ACHN (cell line): Measurements from ENCODE around the gene SLC25A15.
A peak's percentile ranks its signal among the peaks of the same experiment; 100 is the strongest.
"Not testable (repeated sequence)": the region's sequence is repeated elsewhere in the genome, so short reads cannot be mapped to it uniquely, and the experiment has no call there.

Experiments
- DNase-seq: peaks from one replicate; pipeline ENCODE4 v3.0.0-alpha.2; 2015
- in situ Hi-C: cut with HindIII; loops from 2 replicates; pipeline ENCODE4 v1.10.0; 2017; ENCODE audit warnings: low sequenced_read_pairs, low pct_ligation_motif_present, low pct_unique_long_range_greater_than_20kb

Gene SLC25A15

DNA sequence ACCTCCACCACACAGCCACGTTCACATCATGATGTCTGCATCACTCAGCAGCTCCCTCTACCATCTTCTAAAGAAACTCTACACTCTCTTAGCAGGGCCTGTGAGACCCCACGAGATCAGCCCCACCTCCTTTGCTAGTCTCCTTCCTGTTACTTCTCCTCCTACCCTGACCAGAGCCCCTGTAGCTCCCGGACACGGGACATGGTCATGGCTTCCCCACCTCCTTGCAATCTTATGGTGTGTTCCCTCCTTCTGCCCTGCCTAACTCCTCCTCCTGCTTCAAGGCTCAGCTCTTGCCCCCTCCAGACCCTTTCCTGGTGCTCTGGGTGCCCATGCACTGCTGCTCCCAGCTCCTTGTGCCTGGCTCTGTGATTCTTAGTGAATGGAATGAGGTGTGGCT, 10.4 kb upstream of the SLC25A15 start:
- in situ Hi-C loops = no loop called here

DNA sequence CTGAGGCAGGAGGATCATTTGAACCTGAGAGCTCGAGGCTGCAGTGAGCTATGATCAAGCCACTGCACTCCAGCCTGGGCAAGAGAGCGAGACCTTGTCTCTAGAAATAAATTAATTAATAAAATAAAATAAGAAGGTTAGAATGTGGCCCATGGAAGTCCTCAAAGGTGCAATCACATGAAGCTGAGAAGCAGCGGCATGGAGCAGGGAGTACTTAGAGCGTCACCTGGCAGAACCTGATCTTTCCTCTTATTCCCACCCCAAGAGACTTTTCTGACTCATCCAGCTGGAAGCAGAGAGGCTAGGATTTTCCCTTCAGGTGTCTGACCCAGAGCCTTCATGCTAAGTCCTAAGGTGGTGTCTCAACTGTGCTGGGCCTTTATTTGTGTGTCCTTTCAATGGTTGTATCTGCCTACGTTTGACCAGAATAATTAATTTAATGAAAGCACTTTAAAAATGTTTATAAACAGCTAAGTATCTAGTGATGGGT, 9.6 kb upstream of the SLC25A15 start:
- DNase-seq = no peak
- in situ Hi-C loops = no loop called here

More for the DNA sequence above, 10.4 kb upstream of the SLC25A15 start:
- DNase-seq = no peak

DNA sequence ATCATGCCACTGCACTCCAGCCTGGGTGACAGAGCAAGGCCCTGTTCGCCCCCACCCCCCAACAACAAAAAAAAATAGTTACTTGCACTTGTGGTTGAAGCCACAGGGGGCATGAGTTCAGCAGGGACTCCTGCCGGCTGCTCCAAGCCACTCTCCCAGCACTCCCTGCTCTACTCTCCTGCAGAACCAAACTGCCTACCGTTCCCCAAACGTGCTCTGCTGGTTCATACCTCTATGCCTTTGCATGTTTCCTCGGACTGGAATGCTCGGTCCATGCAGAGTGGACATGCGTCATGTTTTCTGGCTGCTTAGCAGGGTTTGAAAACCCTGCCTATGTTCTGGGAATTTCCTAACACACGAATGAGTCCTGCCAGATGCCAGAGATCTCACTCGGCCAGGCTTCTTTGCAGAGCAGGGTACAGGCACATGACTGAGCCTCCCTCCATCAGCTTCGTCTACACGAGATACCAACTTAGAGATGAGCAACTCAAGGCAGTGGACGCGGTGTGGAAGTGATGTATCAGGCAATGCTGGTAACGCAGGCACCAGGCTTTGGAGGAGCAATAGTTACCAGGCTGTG, 8.5 kb upstream of the SLC25A15 start:
- peak; percentile 5 for DNase-seq
- in situ Hi-C loops = no loop called here

DNA sequence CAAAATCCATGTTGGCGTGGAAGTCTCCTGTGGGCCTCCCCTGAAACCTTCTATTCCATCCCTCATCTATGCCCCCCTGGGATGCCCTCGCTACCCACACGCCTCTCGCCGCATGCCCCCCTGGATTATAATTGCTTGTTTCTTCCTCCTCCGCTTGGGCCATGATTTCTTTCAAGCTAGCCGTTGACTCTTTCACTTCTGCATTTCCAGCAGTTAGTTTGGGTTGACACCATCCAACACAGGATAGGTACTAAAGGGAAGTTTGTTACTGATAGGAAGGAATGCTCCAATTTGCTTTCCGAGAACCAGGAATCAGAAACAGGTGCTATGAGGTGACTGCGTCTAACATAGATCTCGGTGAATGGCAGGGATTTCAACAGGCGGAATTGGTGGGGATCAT, 7.7 kb upstream of the SLC25A15 start:
- DNase-seq = no peak
- in situ Hi-C loops = no loop called here

DNA sequence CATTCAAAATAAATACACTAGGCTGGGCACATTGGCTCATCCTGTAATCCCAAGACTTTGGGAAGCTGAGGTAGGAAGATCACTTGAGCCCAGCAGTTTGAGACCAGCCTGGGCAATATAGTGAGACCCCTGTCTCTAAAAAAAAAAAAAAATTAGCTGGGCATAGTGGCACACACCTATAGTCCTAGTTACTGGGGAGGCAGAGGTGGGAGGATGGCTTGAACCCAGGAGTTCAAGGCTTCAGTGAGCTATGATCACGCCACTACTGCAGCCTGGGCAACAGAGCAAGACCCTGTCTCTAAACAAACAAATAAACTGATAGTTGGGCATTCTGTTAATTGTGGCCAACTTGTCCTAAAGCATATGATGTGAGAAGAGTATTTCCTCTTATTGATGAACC, 6.4 kb upstream of the SLC25A15 start:
- in situ Hi-C loops, DNase-seq: not testable (repeated sequence)

DNA sequence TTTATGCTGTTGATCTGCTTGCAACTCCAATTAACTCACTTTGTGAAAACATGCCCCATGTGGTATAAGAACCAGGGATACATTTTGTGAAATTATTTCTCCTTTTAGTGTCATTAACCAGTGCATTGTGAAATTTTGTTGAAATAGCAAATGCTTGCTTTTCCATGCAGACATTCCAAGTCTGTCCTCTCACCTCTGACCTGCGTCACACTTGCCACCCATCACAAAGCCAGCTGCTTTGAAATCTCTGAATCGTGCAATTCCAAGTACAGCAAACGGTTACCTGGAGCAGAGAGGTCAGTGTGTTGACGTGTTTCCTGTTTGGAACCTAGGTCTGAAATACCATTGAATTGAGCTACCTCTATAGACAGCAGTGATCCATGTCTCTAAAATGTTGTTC, 4.9 kb upstream of the SLC25A15 start:
- in situ Hi-C loops = no loop called here
- DNase-seq = no peak

DNA sequence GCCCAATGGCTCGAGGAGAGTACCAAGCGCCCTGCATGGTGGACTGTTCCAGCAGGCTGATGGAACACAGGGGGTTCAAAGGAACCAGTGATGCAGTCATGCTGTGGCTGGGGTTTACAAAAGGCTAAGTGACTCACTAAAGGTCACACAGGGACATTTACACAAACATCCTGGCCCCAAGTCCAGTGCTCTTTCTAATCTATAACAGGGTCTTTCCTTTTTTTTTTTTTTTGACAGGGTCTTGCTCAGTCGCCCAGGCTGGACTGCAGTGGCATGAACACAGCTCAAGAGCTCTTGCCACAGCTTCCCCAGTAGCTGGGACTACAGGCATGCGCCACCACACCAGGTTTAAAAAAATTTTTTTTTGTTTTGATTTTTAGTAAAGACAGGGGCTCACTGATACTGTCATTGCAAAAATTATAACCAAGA, 2.8 kb upstream of the SLC25A15 start:
- no peak for DNase-seq
- in situ Hi-C loops = no loop called here

DNA sequence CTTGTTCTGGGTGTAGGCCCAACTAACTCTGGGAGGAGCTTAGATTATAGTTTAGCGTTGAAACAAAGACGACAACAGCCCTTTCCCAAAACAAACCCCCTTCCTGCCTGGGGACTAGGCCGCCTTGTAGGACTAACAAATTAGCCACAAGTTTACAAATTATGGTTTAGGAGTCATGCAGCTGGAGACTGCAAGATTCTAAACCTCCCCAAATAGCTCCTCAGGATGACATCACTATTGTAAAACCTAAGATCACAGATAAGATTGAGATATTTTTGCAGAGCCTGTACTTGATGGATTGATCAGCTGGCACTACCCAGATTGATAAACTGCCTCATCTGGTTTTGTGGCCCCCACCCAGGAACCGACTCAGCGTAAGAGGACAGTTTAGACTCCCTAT, 2.3 kb upstream of the SLC25A15 start:
- in situ Hi-C loops = no loop called here

DNA sequence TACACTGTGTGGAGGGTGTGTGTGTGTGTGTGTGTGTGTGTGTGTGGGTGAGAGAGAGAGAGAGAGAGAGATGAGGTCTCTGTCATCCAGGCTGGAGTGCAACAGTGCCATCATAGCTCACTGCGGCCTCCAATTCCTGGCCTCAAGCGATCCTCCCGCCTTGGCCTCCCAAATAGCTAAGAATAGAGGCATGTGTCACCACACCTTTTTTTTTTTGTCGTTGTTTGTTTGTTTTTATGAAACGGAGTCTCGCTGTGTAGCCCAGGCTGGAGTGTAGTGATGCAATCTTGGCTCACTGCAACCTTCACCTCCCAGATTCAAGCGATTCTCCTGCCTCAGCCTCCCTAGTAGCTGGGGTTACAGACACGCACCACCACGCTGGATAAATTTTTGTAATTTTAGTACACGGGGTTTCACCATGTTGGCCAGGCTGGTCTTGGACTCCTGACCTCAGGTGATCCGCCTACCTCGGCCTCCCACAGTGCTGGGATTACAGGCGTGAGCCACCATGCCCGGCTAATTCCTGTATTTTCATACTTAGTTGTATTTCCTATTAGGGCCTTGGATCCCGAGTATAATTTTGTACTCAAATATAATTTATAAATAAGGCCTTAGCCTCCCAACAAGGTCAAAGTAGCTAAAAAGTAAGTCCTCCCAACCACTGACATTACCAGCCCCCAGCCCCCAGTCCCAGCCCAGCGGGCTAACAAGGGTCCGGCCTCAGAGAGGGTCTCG, 704 bp upstream of the SLC25A15 start:
- in situ Hi-C loops, DNase-seq: not testable (repeated sequence)

More for the DNA sequence above, 2.3 kb upstream of the SLC25A15 start:
- DNase-seq = no peak

DNA sequence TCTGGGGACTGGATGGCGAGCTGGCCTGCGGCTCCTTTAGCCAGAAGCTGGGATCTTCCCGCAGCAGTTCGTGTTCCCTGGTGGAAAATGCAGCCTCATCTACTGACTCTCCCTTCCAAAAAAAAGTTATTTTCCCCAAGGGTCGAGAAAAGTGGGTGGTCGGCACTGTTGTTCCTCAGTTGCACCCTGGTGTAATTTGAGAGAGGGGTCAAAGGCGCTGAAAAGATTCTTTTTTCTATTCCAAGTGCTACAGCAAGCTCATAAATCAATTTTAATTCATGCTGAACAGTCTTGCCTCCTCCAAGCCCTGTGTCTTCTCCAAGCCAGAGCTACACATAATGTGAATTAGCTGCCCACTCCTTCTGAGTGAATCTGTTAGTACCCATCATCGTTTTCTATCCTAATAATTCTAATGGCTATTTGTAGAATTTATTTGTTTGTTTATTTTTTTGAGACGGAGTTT, 774 bp downstream of the SLC25A15 start:
- in situ Hi-C loops = no loop called here
- no peak for DNase-seq

DNA sequence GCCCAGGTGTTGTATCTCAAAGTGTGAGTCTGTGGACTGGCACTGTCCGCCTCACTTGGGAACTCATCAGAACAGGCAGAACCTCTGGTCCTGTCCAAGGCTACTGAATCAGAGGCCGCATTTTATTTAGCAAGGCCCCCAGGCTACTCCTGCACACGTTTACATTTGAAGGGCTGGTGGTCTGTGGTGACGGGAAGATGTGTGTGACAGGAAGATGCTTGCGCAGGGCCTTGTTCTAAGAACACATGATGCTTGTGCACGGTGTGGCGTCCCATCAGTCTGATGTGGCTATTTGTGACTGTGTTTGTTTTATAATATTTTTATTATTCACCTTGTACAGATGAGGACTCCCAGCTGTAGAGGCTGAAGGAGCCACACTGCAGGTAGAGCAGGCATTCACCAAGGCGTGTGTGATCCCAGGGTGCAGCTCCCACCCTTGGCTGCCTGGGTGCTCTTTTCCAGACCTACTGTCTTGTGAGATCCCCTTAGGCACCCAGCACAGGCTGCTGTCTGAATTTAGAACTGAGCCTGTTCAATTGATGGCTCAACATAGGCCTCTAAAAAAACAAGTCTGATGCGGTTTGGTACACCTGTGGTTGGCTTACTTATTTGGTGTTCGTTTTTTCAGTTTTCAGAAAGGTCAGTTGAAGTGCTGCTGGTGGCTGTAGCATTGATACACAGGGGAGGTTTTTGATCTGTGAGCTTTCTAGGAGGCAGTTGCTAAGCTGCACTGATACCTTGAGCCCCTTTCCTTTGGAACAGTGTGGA, 3.1 kb downstream of the SLC25A15 start:
- no peak for DNase-seq
- in situ Hi-C loops = no loop called here

DNA sequence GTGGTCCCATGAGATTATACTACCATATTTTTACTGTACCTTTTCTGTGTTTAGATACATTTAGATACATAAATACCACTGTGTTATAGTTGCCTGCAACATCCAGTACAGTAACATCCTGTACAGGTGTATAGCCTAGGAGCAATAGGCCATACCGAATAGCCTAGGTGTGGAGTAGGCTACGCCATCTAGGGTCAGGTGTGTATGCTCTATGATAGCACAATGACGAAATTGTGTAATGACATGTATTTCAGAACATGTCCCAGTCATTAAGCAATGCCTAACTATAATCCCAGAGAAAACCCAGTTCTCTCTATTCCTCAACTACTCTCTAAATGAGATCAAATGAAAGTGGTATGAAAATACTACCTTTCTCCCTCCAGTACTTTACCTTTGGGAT, 3.9 kb downstream of the SLC25A15 start:
- DNase-seq = no peak
- in situ Hi-C loops = no loop called here

DNA sequence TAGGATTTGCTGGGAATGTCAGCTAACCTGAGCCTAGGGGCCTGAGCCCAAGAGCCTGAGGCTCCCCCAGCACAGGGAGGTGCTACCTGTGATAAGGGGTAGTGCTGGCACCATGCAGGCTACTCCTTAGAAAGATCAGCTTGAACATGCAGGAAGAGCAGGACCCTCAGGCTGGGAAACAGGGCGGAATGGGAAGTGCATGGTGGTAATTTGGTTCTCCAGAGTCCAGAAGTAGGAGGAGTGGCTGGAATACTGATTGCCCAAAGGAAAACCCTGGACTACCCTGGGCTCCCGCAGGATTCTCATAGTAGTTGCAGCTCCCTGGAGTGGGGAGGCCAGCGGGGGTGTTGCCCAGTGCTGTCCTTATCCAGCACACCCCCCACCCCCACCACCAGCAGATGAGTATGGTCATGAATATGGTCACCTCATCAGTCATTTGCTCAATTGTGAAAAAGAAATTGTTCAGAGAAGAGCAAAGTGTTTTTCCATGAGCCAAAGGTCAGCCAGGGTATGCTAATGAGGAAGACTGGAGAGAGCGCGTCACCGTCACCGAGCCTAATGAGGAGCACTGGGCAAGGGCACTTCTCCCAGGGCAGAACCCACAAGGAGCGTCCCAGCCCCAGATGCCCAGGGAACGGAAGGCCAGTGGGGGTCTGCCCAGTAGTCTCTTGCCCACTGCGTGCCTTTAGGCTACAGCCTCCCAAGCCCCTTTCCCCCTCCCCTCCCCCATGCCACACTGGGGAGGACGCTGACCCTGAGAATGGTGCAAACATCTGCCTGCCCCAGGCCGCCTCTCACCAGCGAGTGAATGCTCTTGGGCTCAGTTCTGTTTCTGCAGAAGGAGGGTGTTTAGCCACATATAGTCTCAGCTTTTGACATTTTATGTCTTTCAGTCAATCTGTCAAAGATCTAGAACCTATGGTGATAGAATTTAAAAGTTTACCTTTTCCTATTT, 5.3 kb downstream of the SLC25A15 start:
- DNase-seq = no peak
- in situ Hi-C loops = no loop called here

DNA sequence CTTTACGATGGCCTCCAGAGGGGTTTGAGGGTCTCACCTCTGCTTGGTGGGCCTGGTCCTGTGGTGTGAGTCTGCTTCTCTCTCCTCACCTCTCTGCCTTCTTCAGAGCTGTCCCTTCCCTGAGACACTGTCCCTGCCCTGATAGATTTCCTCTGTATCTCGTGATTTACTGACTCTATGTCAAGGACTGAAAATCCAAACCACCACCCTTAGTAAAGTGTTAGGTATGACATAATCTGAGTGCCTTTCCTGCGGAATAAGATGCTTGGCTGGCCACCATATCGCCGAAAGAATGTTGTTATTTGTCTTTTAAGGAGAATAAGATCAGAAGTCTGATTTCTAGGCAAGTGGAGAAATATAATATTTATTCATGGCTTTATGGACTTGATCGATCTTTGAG, 7.2 kb downstream of the SLC25A15 start:
- in situ Hi-C loops = no loop called here
- DNase-seq = no peak

DNA sequence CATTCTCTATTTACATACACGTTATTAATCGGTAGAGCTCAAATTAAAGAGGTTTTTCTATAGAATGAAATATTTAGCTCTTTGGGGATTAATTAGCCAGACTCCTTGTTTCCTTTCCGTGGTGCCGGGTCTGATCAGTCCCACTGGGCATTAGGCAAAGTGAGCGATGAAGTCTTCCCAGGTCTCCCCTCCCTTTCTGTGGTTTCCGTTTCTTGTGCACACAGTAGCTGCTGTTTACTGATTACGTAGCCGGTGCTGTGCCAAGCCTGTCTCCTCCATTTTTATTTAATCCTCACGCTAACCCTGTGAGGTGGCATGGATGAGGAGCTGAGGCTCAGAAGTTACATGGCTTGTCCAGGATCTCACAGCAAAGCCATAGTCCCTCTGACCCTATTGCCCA, 9.0 kb downstream of the SLC25A15 start:
- no peak for DNase-seq
- in situ Hi-C loops = no loop called here

DNA sequence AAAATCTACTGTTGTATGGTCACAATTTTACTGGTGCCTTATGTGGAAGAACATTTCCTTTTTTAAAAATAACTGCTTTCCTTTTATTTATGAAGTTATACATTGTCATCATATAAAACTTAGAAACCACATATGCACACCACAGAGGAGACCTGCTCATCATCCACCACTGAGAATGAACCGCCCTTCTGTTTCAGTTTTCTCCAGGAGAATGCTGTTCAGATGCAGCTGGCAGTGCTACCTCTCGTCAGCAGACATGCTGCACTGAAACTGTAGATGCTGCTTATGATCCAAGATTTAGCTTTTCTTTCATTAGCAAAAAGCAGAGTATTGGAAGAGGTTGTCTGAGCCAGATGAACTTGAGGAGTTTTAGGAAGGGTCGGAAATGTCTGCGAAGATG, 10.1 kb downstream of the SLC25A15 start:
- no peak for DNase-seq
- in situ Hi-C loops = no loop called here

DNA sequence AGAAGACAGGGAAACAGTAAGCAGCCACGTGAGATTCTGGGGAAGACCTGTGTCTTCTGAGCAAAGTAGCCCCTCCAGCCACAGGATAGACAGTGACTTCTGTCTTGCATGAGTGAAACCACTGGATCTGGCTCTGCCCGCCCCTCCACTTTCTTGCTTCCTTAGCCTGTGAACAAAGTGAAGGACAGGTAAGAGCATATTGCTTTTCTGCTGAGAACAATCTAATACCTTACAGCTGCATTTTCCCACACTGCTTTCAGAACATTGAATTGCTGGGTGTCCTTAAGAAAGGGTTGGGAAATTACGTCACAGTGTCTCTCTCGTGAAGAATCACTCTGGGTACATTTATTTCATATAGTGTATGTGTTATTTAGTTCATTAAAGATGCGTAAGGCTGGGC, 11.1 kb downstream of the SLC25A15 start:
- in situ Hi-C loops = no loop called here
- DNase-seq = no peak
